Measurements from ENCODE around the gene PKLR.
"Not testable (repeated sequence)": the region's sequence is repeated elsewhere in the genome, so short reads cannot be mapped to it uniquely, and the experiment has no call there.

PKLR gene

DNA sequence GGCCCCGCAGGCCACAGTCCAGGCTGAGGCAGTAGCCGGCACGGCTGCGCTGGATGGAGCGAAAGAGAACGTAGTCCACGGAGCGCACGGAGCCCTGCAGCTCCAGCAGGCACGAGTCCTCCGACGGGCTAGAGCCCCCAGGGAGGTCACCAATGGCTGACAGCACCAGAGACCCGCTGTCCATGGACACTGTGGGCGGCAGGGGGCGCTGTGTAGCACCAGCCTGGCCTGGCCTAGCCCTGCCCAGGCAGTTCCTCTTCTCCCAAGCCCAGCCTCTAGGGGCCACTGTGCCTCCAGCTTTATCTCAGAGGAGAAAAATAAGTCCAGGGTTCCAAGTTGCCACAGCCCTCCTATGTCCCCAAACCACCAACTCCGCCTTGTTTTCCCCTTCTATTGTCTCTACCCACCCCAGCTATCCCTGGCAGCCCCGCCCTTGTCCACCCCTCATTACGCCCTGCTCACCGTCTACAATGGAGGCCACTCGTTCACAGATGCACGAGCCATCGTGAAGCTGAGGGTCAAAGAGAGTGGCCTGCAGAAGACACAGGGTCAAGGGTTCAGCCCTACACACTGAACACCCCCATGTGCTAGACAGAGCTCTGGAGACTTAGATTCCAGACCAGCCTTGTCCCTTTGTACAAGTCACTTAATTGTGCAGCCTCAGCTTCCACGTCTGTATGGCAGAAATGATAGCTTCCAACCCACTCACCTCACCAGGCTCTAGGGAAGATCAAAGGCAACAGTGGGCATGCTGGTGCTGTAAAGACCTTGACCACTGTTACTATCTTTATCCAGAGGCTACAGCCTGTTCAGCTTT is 50.4 kb downstream of the PKLR start:
- TF ChIP-seq, protein P1, sequence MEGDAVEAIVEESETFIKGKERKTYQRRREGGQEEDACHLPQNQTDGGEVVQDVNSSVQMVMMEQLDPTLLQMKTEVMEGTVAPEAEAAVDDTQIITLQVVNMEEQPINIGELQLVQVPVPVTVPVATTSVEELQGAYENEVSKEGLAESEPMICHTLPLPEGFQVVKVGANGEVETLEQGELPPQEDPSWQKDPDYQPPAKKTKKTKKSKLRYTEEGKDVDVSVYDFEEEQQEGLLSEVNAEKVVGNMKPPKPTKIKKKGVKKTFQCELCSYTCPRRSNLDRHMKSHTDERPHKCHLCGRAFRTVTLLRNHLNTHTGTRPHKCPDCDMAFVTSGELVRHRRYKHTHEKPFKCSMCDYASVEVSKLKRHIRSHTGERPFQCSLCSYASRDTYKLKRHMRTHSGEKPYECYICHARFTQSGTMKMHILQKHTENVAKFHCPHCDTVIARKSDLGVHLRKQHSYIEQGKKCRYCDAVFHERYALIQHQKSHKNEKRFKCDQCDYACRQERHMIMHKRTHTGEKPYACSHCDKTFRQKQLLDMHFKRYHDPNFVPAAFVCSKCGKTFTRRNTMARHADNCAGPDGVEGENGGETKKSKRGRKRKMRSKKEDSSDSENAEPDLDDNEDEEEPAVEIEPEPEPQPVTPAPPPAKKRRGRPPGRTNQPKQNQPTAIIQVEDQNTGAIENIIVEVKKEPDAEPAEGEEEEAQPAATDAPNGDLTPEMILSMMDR (IDR thresholded peaks at IDR 0.05; ENCODE audit: low read length, missing control alignments) = no peak
- no peak overlapping the region for H3K4me3 ChIP-seq (replicated peaks; ENCODE audit: low read depth, low read length)
- DNase-seq (ENCODE audit: low read depth) = peak; percentile 92

DNA sequence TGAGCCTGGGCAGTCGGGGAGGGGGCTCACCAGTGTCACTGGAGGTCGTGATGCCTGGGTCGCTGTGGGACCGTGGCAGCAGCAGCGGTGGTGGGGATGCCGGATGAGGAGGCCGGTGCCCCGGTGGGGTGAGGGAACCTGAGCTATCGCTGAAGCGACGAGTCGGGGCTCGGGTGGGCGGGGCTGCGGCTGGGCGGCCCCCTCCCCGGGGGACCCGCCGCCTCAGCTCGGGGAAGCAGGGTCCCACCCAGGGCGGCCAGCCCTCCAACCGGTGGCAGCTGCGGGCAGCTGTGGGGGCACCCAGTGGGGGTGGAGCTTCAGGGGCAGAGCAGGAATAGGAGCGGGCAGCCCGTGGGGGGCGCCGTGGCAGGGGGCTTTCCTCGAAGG is 51.0 kb downstream of the PKLR start:
- TF ChIP-seq, protein P1 (IDR thresholded peaks at IDR 0.05; ENCODE audit: low read length, missing control alignments) = no peak
- DNase-seq (ENCODE audit: low read depth) = no peak
- H3K4me3 ChIP-seq (replicated peaks; ENCODE audit: low read depth, low read length) = no peak overlapping the region

DNA sequence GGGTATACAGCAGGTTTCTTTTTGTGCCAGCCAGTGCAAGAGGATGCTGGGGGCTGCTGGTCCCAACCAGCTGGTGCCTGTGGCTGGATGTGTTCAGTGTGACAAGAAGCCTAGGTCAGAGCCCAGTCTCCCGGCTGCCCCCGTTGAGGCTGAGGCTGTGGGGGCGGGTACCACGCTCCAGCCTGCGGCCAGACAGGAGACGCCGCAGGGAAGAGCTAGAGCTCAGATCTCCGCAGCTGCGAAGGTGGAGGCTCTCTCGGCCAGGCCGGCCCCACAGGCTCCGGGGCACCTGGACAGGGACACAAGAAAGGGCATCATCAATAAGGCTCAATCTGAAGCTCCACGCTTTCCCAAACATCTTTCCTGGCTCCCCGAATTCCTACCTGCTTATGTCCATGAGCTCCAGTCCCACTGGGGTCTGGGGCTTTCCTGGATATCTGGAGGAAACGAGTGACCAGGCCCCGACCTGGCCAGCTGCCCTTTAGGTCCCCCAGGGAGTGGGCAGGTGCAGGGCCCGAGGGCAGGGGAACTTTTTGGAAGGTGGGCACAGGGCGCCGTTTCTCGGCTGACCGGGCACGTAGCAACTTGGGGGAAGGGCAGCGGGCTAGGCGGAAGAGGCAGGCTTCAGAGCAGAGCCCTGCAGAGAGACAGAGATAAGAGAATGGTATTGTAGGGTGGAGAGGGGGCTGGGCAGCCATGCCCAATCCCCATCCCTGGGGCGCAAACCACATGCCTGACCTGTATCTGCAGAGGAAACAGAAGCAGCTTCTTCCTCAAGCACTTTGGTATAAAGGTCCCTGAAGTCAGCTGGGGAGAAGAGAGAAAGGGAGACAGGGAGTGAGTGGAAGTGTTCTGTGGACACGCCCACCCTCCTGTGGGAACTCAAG is 53.3 kb downstream of the PKLR start:
- no peak for DNase-seq (ENCODE audit: low read depth)
- H3K4me3 ChIP-seq (replicated peaks; ENCODE audit: low read depth, low read length) = no peak overlapping the region
- TF ChIP-seq, protein P1 (IDR thresholded peaks at IDR 0.05; ENCODE audit: low read length, missing control alignments) = no peak

DNA sequence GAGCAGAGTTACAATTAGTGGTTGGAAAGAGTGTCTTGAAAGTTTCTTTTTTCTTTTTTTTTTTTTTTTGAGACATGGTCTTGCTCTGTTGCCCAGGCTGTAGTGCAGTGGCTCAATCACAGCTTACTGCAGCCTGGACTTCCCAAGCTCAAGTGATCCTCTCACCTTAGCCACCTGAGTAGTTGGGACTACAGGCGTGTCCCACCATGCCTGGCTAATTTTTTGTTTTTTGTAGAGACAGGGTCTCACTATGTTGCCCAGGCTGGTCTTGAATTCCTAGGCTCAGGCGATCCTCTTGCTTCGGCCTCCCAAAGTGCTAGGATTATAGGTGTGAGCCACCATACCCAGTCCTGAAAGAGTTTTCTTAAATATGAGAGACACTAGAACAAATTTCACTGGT is 54.4 kb downstream of the PKLR start:
- not testable (repeated sequence) for DNase-seq (ENCODE audit: low read depth); H3K4me3 ChIP-seq (replicated peaks; ENCODE audit: low read depth, low read length)

DNA sequence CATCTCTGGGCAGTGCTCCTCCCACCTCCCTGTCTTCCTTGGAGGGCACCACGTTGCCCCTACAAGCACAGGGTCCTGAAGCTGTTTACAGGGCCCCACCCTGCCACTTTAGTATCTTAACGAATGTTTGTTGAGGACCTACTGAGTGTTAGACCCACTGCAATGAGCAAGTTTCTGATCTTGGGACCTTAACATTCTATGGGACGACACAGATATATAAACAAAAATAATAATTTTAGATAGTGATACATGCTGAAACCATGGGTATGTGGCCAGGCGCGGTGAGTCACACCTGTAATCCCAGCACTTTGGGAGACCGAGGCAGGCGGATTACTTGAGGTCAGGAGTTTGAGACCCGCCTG is 56.1 kb downstream of the PKLR start:
- TF ChIP-seq, protein P1 (IDR thresholded peaks at IDR 0.05; ENCODE audit: low read length, missing control alignments) = no peak
- DNase-seq (ENCODE audit: low read depth) = no peak
- H3K4me3 ChIP-seq (replicated peaks; ENCODE audit: low read depth, low read length) = peak overlapping the region; percentile 74

DNA sequence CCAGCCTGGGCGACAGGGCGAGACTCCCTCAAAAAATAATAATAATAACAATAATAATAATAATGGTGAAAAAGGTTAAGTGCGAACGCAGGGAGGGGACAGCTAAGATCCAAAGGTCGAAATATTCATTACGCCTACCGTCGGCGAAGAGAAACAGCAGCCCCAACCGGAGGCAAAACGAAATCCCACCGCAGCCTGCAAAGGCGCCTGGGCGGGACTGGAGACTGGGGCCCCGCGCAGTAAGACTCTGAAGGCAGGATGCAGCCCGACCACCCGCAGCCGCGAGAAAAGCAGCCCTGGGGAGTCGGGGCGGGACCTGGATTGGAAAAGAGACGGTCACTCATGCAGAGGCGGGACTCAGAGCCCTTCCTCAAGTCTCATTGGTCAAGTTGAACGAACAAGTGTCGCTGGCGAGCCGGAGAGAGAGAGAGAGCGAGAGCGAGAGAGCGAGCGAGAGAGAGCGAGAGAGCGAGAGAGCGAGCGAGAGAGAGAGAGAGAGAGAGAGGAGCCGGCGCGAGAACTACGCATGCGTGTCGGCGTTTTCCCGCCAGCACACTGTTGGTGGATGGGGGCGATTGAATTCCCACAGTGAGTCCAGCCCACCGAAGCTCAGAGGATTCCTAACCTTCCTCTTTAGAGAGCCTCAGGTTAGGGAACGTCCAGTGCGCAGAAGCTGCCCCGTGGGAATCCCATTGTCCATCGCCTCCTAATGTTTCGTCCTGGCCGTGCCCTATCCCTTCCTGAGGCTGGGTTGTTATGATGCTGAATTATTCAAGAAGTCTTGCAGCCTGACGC is 56.7 kb downstream of the PKLR start:
- TF ChIP-seq, protein P1 (IDR thresholded peaks at IDR 0.05; ENCODE audit: low read length, missing control alignments) = peak; percentile 24
- peak overlapping the region; percentile 74 for H3K4me3 ChIP-seq (replicated peaks; ENCODE audit: low read depth, low read length)
- peak; percentile 100 for DNase-seq (ENCODE audit: low read depth)
